Measurements from ENCODE around the gene SUGCT.
A peak's percentile ranks its signal among the peaks of the same experiment; 100 is the strongest.

Gene SUGCT

DNA sequence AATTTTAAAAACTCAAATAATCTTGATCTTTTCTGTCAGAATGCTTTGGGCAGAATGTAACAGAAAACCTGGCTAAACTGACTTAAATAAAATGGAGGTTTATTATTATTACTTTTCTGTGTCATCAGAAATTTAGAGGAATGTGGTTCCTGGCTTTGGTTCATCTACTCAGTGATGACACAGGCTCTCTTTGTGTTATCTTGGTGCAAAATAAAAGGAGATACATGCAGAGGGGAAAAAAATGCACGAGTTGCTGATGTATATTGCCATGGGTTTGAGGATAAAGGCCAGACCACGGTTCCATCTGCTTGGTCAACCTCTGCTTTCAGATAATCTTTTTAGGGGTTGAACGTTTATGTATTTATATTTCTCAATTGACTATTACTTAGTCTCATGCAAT is 181.4 kb downstream of the SUGCT start:
- DNase-seq (ENCODE audit: extremely low read depth, low read depth) = no peak
- TF ChIP-seq, protein P1, sequence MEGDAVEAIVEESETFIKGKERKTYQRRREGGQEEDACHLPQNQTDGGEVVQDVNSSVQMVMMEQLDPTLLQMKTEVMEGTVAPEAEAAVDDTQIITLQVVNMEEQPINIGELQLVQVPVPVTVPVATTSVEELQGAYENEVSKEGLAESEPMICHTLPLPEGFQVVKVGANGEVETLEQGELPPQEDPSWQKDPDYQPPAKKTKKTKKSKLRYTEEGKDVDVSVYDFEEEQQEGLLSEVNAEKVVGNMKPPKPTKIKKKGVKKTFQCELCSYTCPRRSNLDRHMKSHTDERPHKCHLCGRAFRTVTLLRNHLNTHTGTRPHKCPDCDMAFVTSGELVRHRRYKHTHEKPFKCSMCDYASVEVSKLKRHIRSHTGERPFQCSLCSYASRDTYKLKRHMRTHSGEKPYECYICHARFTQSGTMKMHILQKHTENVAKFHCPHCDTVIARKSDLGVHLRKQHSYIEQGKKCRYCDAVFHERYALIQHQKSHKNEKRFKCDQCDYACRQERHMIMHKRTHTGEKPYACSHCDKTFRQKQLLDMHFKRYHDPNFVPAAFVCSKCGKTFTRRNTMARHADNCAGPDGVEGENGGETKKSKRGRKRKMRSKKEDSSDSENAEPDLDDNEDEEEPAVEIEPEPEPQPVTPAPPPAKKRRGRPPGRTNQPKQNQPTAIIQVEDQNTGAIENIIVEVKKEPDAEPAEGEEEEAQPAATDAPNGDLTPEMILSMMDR (IDR thresholded peaks at IDR 0.05; ENCODE audit: low read depth, low read length) = no peak

- TF ChIP-seq, protein P1 (IDR thresholded peaks at IDR 0.05; ENCODE audit: low read depth, low read length) = no peak
- DNase-seq (ENCODE audit: extremely low read depth, low read depth) = no peak
Observed at GRCh38 chr7:40324914-40325313, 190.1 kb downstream of the SUGCT start.

- TF ChIP-seq, protein P1 (IDR thresholded peaks at IDR 0.05; ENCODE audit: low read depth, low read length) = no peak
- DNase-seq (ENCODE audit: extremely low read depth, low read depth) = no peak
Observed at GRCh38 chr7:40327113-40327512, 192.3 kb downstream of the SUGCT start.

DNA sequence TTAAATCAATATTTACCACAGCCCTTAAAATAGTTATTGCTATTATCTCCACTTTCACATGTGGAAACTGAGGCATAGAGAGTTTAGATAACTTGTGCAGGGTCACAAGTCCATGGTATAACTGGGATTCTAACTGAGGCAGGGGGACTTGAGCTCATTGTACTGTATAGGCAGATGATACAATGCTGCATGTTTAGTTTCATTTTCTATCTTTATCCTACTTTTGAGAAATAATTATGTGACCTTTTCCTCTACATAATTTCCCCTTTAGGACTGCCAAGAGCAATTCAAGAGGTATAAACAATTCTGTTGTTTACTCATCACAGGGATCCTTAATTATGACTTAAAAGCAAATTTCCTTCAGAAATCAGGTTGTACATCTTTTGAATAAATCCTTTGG is 193.1 kb downstream of the SUGCT start:
- no peak for DNase-seq (ENCODE audit: extremely low read depth, low read depth)
- TF ChIP-seq, protein P1 (IDR thresholded peaks at IDR 0.05; ENCODE audit: low read depth, low read length) = no peak

- peak; percentile 25 for DNase-seq (ENCODE audit: extremely low read depth, low read depth)
- TF ChIP-seq, protein P1 (IDR thresholded peaks at IDR 0.05; ENCODE audit: low read depth, low read length) = peak; percentile 58
Observed at GRCh38 chr7:40329601-40330153, 194.9 kb downstream of the SUGCT start.

DNA sequence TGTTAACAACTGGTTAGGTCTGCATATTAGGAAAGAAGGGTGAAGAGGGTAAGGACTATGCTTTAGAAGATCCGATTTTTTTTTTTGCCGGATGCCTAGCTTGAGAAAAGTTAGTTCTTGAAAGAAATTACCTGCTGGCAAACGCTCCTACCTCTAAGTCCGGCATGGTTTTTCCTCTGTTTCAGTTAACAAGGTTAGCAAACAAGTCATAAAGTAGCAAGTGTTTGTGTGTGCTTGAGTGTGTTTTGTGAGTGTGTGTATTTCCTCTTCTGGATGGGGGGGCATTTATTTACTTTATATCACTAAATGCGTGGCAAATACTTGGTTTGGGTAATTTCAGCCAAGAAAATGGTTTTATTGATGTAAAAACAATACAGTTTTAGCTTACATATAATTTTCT is 195.6 kb downstream of the SUGCT start:
- DNase-seq (ENCODE audit: extremely low read depth, low read depth) = no peak
- TF ChIP-seq, protein P1 (IDR thresholded peaks at IDR 0.05; ENCODE audit: low read depth, low read length) = no peak

DNA sequence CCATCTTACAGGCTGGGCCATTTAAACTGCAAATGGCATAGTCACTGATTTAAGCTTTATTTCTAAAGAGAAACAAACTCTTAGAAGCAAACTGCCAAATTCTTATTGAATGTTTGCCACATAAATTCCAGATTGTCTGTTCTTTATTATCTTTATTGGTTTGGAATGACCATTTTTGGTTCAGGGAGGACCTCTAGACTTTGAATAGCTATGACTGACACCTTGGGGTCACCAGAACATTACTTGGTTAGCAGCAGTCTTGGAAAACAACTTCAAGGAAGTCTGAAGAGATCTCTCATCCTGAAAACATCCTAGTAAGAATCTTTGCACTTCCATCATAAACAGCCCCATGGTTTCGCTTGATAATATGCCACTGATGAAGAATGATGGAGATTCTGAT is 197.1 kb downstream of the SUGCT start:
- TF ChIP-seq, protein P1 (IDR thresholded peaks at IDR 0.05; ENCODE audit: low read depth, low read length) = no peak
- DNase-seq (ENCODE audit: extremely low read depth, low read depth) = no peak
